IMR-90 (cell line): ENCODE data around the gene SRSF3.

Experiments used
- BHLHE40 ChIP-seq: fragments of 150-350 bp; IDR thresholded peaks from 2 replicates; pipeline ENCODE4 v1.6.1; 2016; ENCODE audit warnings: mild to moderate bottlenecking, low read depth, low read length
- CEBPB ChIP-seq: IDR thresholded peaks from 2 replicates; pipeline ENCODE4 v1.6.1; 2012; ENCODE audit warnings: low read depth, low read length, improper control_type of control experiment
- CHD1 ChIP-seq: IDR thresholded peaks from 2 replicates; pipeline ENCODE4 v1.6.1; 2012; ENCODE audit warnings: low read depth, low read length, improper control_type of control experiment
- FOS ChIP-seq: fragments of 150-350 bp; IDR thresholded peaks from 2 replicates; pipeline ENCODE4 v1.6.1; 2016; ENCODE audit warnings: low read depth, low read length
- MAFK ChIP-seq: IDR thresholded peaks from 2 replicates; pipeline ENCODE4 v1.6.1; 2012; ENCODE audit warnings: low read depth, low read length, improper control_type of control experiment
- MXI1 ChIP-seq: IDR thresholded peaks from 2 replicates; pipeline ENCODE4 v1.6.1; 2012; ENCODE audit warnings: low read depth, mild to moderate bottlenecking, low read length, moderate library complexity, borderline replicate concordance
- NFE2L2 ChIP-seq: fragments of 150-350 bp; IDR thresholded peaks from 2 replicates; pipeline ENCODE4 v1.6.1; 2016; ENCODE audit warnings: low read depth, mild to moderate bottlenecking, low read length
- POLR2A ChIP-seq: IDR thresholded peaks from 2 replicates; pipeline ENCODE4 v1.6.1; 2012; ENCODE audit warnings: mild to moderate bottlenecking, low read depth, low read length
- RAD21 ChIP-seq: IDR thresholded peaks from 2 replicates; pipeline ENCODE4 v1.6.1; 2012; ENCODE audit warnings: low read length, improper control_type of control experiment
- SMC3 ChIP-seq: fragments of 150-350 bp; IDR thresholded peaks from 2 replicates; pipeline ENCODE4 v1.6.1; 2016; ENCODE audit warnings: low read depth, mild to moderate bottlenecking, antibody characterized with exemption, low read length, moderate library complexity
- TF ChIP-seq, protein P1 (sequence below): conservative IDR thresholded peaks from 2 replicates; pipeline ENCODE4 v1.5.1; 2012; ENCODE audit warnings: mild to moderate bottlenecking, low read depth, low read length, improper control_type of control experiment
- TF ChIP-seq, protein P2 (sequence below): fragments of 150-350 bp; IDR thresholded peaks from 2 replicates; pipeline ENCODE4 v1.6.1; 2017; ENCODE audit warnings: mild to moderate bottlenecking, antibody characterized with exemption, low read length, low read depth

DNA sequence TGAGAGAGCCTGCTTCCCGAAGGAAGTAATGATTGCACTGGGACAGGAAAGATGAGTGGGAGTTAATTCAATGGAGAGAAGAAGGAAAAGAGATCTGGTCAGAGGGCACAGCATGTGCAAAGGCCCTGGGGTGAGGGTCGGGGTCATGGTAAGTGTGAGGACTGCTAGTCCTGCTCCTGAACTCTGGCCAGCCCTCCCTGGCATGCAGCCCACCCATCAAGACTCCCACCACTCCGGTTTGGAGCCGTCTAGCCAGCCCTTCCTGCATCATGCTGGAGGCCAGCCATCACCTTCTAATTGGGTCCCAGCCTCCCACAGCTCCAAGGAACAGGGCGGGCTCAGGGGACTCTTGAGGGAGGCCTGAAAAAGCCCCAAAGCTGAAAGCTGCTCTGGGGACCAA lies 42.1 kb downstream of the SRSF3 start:
- TF ChIP-seq RAD21 (no peak), POLR2A (no peak), MAFK (no peak), CHD1 (no peak), FOS (no peak), MXI1 (no peak), CEBPB (no peak), NFE2L2 (no peak), BHLHE40 (no peak), SMC3 (no peak)
- TF ChIP-seq, protein P1, sequence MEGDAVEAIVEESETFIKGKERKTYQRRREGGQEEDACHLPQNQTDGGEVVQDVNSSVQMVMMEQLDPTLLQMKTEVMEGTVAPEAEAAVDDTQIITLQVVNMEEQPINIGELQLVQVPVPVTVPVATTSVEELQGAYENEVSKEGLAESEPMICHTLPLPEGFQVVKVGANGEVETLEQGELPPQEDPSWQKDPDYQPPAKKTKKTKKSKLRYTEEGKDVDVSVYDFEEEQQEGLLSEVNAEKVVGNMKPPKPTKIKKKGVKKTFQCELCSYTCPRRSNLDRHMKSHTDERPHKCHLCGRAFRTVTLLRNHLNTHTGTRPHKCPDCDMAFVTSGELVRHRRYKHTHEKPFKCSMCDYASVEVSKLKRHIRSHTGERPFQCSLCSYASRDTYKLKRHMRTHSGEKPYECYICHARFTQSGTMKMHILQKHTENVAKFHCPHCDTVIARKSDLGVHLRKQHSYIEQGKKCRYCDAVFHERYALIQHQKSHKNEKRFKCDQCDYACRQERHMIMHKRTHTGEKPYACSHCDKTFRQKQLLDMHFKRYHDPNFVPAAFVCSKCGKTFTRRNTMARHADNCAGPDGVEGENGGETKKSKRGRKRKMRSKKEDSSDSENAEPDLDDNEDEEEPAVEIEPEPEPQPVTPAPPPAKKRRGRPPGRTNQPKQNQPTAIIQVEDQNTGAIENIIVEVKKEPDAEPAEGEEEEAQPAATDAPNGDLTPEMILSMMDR: no peak
- TF ChIP-seq, protein P2, sequence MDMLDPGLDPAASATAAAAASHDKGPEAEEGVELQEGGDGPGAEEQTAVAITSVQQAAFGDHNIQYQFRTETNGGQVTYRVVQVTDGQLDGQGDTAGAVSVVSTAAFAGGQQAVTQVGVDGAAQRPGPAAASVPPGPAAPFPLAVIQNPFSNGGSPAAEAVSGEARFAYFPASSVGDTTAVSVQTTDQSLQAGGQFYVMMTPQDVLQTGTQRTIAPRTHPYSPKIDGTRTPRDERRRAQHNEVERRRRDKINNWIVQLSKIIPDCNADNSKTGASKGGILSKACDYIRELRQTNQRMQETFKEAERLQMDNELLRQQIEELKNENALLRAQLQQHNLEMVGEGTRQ: no peak
